Activated T-helper 1 cell treated with anti-CD3 and anti-CD28 coated beads, Interleukin-12 subunit alpha, Interleukin-12 subunit beta, Interleukin-2, Interleukin-4 antibody, amounts not matched to agents 30 ng/mL and 10 ng/mL and 1 ng/mL, durations not matched to agents 14 hours and 24 hours and 36 hours (primary cell): ENCODE data around the gene WASHC2A. TPM values are rescaled to one million over a fixed set of nuclear protein-coding genes. Genes with fewer than 3 reads are reported as not detected.
"Not testable (repeated sequence)": the region's sequence is repeated elsewhere in the genome, so short reads cannot be mapped to it uniquely, and the experiment has no call there.

Experiments used
- DNase-seq: peaks from one replicate; pipeline ENCODE4 v3.0.0; 2021; ENCODE audit warnings: low spot score
- H3K27ac Mint-ChIP-seq: one replicate; pipeline ENCODE4 v1.8.0; 2021; ENCODE audit warnings: mild to moderate bottlenecking, mixed read lengths
- H3K27me3 Mint-ChIP-seq: one replicate; pipeline ENCODE4 v1.8.0; 2022; ENCODE audit warnings: mild to moderate bottlenecking, moderate library complexity, mixed read lengths; ENCODE audit not compliant: insufficient read depth
- H3K36me3 Mint-ChIP-seq: one replicate; pipeline ENCODE4 v1.8.0; 2021; ENCODE audit warnings: low read depth, mixed read lengths
- H3K4me1 Mint-ChIP-seq: one replicate; pipeline ENCODE4 v1.8.0; 2021; ENCODE audit warnings: low read depth, mixed read lengths
- H3K4me3 Mint-ChIP-seq: one replicate; pipeline ENCODE4 v1.8.0; 2021; ENCODE audit warnings: mild to moderate bottlenecking, moderate library complexity, mixed read lengths
- H3K9me3 Mint-ChIP-seq: one replicate; pipeline ENCODE4 v1.8.0; 2021; ENCODE audit warnings: mixed read lengths
- intact Hi-C: fragments of 100-400 bp; cut with micrococcal nuclease; formaldehyde crosslinking; loops from one replicate; pipeline ENCODE4 v1.15.1; 2024
- total RNA-seq: library from RNA; stranded (reverse); gene quantifications from 2 replicates; pipeline ENCODE4 v1.2.3, GENCODE V29; 2022

Gene WASHC2A
- total RNA-seq, 1 donor from 2014 or later, result 26.8 TPM

- H3K4me1 Mint-ChIP-seq, H3K27ac Mint-ChIP-seq, intact Hi-C loops: not testable (repeated sequence)
These were observed 15.6 kb upstream of the WASHC2A start for GRCh38 chr10:50051995-50052660.

GRCh38 chr10:50052778-50053376, 14.9 kb upstream of the WASHC2A start:
- H3K4me1 Mint-ChIP-seq, intact Hi-C loops, DNase-seq, H3K36me3 Mint-ChIP-seq, H3K9me3 Mint-ChIP-seq, H3K27me3 Mint-ChIP-seq, H3K27ac Mint-ChIP-seq, H3K4me3 Mint-ChIP-seq: not testable (repeated sequence)

More at GRCh38 chr10:50051995-50052660, 15.6 kb upstream of the WASHC2A start:
- not testable (repeated sequence) for H3K9me3 Mint-ChIP-seq, DNase-seq, H3K27me3 Mint-ChIP-seq, H3K4me3 Mint-ChIP-seq, H3K36me3 Mint-ChIP-seq

GRCh38 chr10:50055494-50056292, 12.1 kb upstream of the WASHC2A start:
- intact Hi-C loops, H3K9me3 Mint-ChIP-seq, H3K4me3 Mint-ChIP-seq, H3K4me1 Mint-ChIP-seq, H3K27me3 Mint-ChIP-seq, H3K36me3 Mint-ChIP-seq, DNase-seq, H3K27ac Mint-ChIP-seq: not testable (repeated sequence)

GRCh38 chr10:50056654-50057053, 11.1 kb upstream of the WASHC2A start:
- DNase-seq, H3K36me3 Mint-ChIP-seq, H3K27ac Mint-ChIP-seq, H3K9me3 Mint-ChIP-seq, H3K4me3 Mint-ChIP-seq, H3K4me1 Mint-ChIP-seq, H3K27me3 Mint-ChIP-seq, intact Hi-C loops: not testable (repeated sequence)

GRCh38 chr10:50058727-50059126, 9.0 kb upstream of the WASHC2A start:
- peaks cover 15% of the 10 kb centered on the region for H3K27me3 Mint-ChIP-seq
- H3K27ac Mint-ChIP-seq, H3K4me1 Mint-ChIP-seq, H3K36me3 Mint-ChIP-seq, H3K4me3 Mint-ChIP-seq, intact Hi-C loops, DNase-seq, H3K9me3 Mint-ChIP-seq: not testable (repeated sequence)

- H3K9me3 Mint-ChIP-seq, H3K27ac Mint-ChIP-seq, H3K4me1 Mint-ChIP-seq, intact Hi-C loops, DNase-seq, H3K36me3 Mint-ChIP-seq, H3K4me3 Mint-ChIP-seq: not testable (repeated sequence)
- H3K27me3 Mint-ChIP-seq, result peaks cover 13% of the 10 kb centered on the region
These were observed 7.8 kb upstream of the WASHC2A start for GRCh38 chr10:50059946-50060345.

GRCh38 chr10:50061548-50061947, 6.2 kb upstream of the WASHC2A start:
- intact Hi-C loops, result not testable (repeated sequence)

GRCh38 chr10:50063100-50063499, 4.7 kb upstream of the WASHC2A start:
- DNase-seq, result no peak
- H3K27me3 Mint-ChIP-seq, result peaks cover 5% of the 10 kb centered on the region
- no peak overlapping the region for H3K4me3 Mint-ChIP-seq
- intact Hi-C loops, result no loop called here
- no peaks in the 10 kb centered on the region for H3K9me3 Mint-ChIP-seq
- no peaks in the 10 kb centered on the region for H3K36me3 Mint-ChIP-seq
- no peaks in the 10 kb centered on the region for H3K4me1 Mint-ChIP-seq
- H3K27ac Mint-ChIP-seq, result no peak overlapping the region

More at GRCh38 chr10:50061548-50061947, 6.2 kb upstream of the WASHC2A start:
- not testable (repeated sequence) for H3K4me1 Mint-ChIP-seq, H3K27ac Mint-ChIP-seq, H3K36me3 Mint-ChIP-seq, H3K27me3 Mint-ChIP-seq, H3K9me3 Mint-ChIP-seq, DNase-seq, H3K4me3 Mint-ChIP-seq

- H3K36me3 Mint-ChIP-seq, H3K9me3 Mint-ChIP-seq, H3K4me1 Mint-ChIP-seq, DNase-seq, H3K27ac Mint-ChIP-seq, H3K27me3 Mint-ChIP-seq, intact Hi-C loops: not testable (repeated sequence)
- peak overlapping the region; percentile 77 for H3K4me3 Mint-ChIP-seq
These were observed 552 bp downstream of the WASHC2A start for GRCh38 chr10:50068352-50068659.

GRCh38 chr10:50075139-50075538, 7.4 kb downstream of the WASHC2A start:
- intact Hi-C loops, H3K27ac Mint-ChIP-seq, H3K27me3 Mint-ChIP-seq, H3K9me3 Mint-ChIP-seq, H3K36me3 Mint-ChIP-seq, H3K4me1 Mint-ChIP-seq, H3K4me3 Mint-ChIP-seq, DNase-seq: not testable (repeated sequence)

- H3K4me3 Mint-ChIP-seq, intact Hi-C loops, H3K27ac Mint-ChIP-seq, DNase-seq, H3K4me1 Mint-ChIP-seq, H3K9me3 Mint-ChIP-seq, H3K36me3 Mint-ChIP-seq, H3K27me3 Mint-ChIP-seq: not testable (repeated sequence)
These were observed 7.8 kb downstream of the WASHC2A start for GRCh38 chr10:50075544-50075943.

GRCh38 chr10:50091304-50091703, 23.6 kb downstream of the WASHC2A start:
- H3K4me3 Mint-ChIP-seq, H3K4me1 Mint-ChIP-seq, DNase-seq, H3K27me3 Mint-ChIP-seq, H3K27ac Mint-ChIP-seq, intact Hi-C loops, H3K36me3 Mint-ChIP-seq, H3K9me3 Mint-ChIP-seq: not testable (repeated sequence)

- intact Hi-C loops, H3K4me3 Mint-ChIP-seq, DNase-seq, H3K27me3 Mint-ChIP-seq, H3K27ac Mint-ChIP-seq, H3K9me3 Mint-ChIP-seq, H3K4me1 Mint-ChIP-seq, H3K36me3 Mint-ChIP-seq: not testable (repeated sequence)
These were observed 25.2 kb downstream of the WASHC2A start for GRCh38 chr10:50092928-50093327.
